HG03135 (cell line): Measurements from ENCODE around the gene CALN1.
"Not testable (repeated sequence)": the region's sequence is repeated elsewhere in the genome, so short reads cannot be mapped to it uniquely, and the experiment has no call there.

ENCODE experiments used
- ATAC-seq: cut with Tn5 transposase; IDR thresholded peaks from one replicate; pipeline ENCODE4 v1.9.1; 2021; ENCODE audit warnings: mild to moderate bottlenecking, moderate library complexity; ENCODE audit not compliant: unreplicated experiment

Gene CALN1

DNA sequence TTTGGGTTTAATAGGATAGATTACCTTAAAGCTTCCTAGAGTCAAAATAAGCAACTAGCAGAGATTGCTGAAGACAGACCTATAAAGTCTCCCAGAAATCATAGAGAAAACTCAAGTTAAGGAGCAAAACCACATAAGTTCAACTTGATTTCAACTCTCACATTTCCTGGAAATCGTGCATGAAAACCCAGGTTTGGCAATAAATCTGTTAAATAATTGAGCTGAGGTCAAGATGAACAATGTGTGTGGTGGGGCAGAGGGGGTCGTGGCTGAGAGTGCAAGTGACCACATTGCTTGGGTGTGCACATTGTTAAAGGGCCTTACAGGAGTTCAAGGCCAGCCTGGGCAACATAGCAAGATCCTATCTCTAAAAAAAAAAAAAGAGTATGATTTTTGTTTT, 643.7 kb downstream of the CALN1 start:
- ATAC-seq: no peak

DNA sequence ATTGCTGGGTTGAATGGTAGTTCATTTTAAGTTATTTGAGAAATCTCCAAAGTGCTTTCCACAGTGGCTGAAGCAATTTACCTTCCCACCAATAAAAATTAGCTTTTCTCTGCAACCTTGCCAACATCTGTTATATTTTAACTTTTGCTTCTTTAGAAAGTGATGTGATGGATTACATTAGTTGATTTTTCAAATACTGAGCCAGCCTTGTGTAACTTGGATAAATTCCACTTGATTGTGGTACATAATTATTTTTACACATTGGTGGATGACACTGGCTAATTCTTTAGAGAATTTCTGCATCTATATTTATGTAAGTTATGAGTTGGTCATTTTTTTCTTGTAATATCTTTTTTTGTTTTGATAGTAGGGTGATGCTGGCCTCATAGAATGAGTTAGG, 646.1 kb downstream of the CALN1 start:
- no peak for ATAC-seq

DNA sequence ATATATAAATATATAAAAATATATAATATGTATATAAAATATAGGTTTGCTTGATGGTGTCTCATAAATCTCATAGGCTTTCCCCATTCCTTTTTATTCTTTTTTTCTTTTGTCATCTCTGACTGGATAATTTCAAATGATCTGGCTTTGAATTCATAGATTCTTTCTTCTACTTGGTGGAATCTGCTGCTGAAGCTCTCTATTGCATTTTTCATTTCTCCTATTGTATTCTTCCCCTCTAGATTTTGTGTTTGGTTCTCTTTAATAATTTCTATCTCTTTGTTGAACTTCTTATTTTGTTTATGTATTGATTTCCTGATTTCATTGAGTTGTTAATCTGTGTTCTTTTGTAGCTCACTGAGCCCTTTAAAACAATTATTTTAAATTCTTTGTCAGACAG, 650.8 kb downstream of the CALN1 start:
- no peak for ATAC-seq

DNA sequence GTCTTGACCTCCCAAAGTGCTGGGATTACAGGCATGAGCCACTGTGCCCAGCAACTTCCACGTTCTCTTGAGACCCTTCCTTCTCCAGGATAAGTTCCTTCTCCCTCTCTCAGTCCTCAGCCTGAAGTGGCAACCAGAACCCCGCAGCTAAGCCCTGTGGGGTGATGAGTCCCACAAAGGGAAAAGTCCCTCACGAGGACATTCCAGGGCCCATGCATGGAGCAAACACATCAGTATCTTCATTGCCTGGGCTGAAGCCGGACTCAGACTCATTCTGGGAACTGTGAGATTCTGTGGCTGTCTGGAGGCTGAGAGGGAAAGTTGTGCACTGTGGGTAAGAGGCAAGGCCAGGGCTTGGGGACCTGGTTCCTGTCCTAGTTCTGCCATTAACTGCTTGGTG, 657.3 kb downstream of the CALN1 start:
- no peak for ATAC-seq

DNA sequence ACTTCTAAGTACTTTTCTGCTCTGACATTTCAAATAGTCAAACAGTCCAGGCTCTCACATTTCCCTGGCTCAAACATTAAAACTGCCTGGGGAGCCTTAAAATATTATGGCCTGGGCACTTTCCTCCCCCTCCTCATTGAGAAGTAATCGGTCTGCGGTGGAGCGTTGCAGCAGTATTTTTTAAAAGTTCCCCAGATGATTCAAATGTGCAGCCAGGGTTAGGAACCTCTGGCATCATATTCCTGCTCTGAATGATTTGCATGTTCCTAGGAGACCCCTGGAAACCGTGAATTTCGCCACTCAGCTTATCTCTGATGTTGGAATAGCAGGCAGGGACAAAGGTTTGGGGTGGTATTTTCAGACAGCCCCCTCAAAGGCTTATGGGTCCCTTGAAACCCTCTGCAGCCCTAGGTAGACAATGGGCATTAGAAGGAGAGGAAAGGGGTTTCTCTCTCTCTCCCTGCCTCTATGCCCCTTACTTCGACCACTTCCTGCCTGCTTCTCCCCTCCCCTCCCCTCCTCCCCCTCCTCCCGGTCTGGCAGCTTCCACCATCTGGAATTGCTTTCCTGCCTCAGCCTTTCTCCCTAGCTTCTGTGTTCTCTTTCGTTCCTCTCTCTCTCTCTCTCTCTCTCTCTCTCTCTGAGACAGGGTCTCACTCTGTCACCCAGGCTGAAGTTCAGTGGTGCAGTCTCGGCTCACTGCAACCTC, 658.0 kb downstream of the CALN1 start:
- ATAC-seq: no peak

DNA sequence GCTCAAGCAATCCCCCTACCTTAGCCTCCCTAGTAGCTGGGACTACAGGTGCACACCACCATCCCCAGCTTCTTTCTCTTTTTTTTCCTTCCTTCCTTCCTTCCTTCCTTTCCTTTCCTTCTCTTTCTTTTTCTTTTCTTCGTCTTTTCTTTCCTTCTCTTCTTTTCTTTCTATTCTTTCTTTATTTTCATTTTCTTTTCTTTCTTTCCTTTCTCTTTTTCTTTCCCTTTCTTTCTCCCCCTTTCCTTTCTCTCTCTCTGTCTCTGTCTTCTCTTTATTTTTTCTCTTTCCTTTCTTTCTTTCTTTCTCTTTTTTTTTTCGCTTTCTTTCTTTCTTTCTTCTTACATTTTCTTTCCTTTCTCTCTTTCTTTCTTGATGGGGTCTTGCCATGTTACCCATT, 658.9 kb downstream of the CALN1 start:
- ATAC-seq: no peak

DNA sequence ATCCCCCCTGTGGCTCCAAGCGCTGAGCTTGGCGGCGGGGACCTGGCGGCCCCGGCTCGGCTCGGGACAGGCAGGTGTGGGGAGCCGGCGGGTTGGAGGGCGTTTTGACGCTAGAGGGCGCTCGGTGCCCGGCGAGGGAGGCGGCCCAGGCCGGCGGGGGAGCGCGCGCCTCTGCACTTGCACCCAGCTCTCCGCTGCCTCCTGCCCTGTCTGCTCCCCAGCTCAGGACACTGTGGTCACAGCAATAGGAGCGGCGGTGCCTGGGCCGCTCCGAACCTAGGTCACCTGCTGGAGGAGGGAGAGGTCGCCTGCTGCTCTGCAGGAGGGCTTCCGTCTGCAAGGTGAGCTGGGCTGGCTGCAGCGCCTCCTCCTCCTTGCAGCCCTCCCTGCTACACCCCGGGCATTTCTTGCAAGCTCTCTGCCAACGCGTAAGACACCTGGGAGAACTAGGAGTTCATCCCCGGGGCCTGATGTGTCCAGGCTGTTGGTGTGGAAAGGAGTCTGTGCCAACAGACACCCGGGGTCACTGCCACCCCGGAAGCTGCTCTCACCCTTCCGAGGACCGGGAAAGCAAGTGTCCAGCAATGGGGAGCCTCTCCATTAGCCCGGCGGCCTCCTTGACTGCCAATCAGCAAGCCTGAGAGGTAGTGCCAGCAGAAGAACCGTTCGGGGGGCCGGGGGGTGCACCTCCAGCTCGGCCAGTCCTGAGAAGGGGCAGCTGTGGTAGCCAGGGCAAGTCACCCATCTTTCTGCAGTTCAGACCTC, 659.8 kb downstream of the CALN1 start:
- no peak for ATAC-seq

DNA sequence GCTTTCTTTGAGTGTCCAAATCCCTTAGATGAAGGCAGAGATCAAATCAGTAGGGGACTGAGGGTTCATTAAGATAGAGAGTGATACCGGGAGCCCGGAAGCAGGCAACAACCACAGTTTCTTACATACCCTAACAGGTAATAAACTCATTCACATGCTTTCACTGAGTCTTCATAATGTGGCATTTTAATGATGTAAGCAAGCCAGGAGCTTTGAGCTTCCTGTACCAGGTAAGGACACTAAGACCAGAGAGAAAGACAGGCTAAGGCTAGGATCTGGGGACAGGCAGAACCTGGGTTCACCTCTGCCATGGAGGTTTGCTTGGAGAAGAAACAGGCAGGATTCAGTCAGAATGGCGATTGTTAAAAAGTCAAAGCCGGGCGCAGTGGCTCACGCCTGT, 661.8 kb downstream of the CALN1 start:
- ATAC-seq: no peak

DNA sequence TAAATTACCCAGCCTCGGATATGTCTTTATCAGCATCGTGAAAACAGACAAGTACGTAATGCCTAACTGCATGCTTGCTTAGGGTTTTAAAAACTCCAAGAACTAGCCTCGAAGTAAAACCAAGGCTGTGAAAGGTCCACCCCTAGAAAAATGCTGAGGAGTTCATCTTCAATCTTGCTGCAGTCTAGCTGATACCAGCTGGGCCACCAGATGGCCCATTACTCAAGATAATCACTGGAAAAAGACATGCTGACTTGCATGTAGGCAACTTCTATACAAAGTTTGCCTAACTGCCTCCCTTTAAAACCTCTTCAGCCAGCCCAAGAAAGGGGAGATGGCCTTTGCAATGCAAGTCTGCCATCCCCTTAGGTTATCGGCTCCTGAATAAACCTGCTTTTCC, 666.1 kb downstream of the CALN1 start:
- no peak for ATAC-seq

DNA sequence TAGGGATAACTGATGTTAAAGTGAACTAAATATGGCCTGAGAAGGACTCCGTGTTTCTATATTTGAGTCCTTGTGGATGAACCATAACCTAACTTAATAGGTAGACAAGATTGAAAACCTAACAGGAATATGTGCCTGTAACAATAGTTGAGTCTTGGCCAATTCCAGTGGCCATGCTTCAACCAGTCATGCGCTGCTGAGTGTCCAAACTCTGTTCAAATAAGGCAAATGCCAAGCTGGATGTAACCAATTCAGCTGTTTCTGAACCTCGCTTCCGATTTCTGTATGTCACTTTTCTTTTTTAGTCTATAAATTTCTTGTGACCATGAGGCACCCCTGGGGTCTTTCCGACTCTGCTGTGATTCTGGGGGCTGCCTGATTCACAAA, 672.0 kb downstream of the CALN1 start:
- ATAC-seq: no peak

DNA sequence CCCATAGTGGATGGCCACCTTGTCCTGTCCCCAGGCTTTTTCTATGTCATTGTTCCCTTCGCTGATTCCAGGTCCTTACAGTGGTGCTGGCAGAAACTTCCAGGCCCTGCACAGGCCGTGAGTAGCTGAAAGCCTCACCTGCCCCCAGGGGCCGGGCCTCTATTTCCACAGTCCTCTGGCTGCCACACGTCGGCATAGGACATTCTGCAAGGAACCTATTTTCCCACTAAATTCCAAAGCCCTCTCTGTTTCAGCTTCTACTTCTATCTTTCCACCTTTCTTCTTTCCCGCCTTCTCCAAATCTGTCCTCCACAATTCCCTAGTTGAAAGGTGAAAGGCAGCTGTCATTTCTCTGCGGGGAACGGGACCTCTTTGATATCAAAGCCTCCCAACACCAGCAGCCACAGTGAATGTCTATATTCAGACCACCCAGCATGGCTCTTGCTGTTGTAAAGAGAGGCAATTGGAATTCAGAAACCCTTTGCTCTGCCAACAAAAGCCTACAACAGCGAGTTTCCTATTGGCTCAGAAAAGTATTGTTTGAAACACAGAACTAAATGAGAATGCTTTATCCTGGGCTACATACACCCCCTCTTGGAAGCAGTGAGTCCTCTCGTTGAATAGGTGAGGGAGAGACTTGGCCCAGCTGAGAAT, 672.5 kb downstream of the CALN1 start:
- no peak for ATAC-seq

DNA sequence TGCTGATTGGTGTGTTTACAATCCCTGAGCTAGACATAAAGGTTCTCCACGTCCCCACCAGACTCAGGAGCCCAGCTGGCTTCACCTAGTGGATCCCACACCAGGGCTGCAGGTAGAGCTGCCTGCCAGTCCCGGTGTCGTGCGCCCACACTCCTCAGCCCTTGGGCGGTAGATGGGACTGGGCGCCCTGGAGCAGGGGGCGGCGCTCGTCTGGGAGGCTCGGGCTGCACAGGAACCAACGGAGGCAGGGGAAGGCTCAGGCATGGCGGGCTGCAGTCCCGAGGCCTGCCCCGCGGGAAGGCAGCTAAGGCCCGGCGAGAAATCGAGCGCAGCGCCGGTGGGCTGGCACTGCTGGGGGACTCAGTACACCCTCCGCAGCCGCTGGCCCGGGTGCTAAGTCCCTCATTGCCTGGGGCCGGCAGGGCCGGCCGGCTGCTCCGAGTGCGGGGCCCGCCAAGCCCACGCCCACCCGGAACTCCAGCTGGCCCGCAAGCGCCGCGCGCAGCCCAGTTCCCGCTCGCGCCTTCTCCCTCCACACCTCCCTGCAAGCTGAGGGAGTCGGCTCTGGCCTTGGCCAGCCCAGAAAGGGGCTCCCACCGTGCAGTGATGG, 674.1 kb downstream of the CALN1 start:
- ATAC-seq: not testable (repeated sequence)

DNA sequence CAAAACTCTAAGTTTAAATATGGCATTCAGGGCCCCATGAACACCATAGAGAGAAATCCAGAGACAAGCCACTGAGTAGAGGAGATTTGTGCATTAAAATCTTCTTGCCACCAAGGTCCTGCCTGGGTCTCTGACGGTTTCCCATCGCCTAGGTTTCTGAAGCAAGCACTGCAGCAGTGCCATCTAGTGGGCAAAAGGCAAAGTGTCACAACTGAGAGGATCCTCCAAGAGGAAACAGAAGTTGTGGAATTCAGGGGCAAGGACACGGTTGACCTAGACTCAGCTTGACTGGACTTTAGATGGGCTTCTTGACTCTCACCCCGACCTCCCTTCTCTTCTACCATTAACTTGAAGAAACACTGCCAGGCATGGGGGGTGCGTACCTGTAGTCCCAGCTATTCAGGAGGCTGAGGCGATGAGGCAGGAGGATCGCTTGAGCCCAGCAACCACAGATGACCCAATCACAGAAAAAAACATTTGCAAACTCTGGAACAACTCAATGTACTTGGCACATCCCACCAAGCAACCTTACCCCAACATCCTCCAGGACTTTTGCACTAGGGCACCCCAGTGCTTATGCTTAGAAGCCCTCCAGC, 676.1 kb downstream of the CALN1 start:
- ATAC-seq: no peak

DNA sequence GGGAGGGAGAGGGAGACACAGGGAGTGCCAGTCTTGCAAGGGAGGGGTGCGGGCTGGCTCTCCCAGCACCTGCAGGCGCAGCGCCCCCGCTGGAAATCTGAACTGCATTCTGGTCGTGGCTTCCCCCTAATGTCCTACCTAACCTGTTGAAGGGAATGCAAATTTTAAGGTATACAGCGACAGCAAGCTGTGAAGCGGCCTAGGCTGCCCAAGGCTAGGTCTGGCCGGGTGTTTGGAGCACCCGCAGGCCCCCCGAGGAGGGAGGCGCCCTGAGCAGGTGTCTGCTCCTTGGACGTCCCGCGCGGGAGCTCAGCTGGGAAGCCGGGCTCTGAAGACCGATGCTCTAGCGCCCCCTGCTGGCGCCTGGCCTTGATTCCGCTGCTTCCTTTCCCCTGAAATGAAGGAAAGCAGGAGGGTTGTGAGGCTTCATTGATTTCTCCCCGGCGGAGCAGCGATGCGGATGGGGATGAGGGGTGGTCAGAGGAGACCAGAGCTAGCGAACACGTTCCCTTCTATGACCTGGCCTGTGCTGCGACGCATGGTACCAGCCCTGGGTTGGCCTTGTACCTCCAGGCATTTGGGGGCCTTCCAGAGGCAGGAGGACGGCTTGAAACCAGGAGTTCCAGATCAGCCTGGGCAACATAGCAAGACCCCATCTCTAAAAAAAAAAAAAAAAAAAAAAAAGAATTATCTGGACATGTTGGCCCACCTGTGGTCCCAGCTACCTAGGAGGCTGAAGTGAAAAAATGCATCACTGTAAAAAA, 678.8 kb downstream of the CALN1 start:
- ATAC-seq: no peak

DNA sequence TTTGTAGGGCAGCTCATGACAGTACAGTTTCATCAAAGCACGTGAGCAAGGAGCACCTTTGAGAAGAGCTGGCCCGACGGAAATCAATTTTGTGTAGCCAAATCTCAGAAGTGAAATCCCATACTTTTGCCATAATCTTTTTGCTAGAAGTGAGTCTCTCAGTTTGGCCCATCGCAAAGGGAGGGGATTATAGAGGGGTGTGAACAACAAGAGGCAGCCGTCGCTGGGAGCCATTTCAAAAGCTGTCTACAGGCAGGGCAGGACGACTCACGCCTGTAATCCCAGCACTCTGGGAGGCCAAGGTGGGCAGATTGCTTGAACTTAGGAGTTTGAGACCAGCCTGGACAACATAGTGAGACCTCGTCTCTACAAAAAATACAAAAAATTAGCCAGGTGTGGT, 680.4 kb downstream of the CALN1 start:
- no peak for ATAC-seq
